H1 (cell line): ENCODE results near the gene DCAF8L2.
"Not testable (repeated sequence)": the region's sequence is repeated elsewhere in the genome, so short reads cannot be mapped to it uniquely, and the experiment has no call there.

ENCODE experiments used
- CTCF ChIP-seq, 3 experiments: IDR thresholded peaks; 1 replicate in 2 of 3; 2 replicates in 1 of 3; pipeline versions ENCODE4 v1.5.1 to v1.6.1; 2011; ENCODE audit warnings: low read length in 3 of 3, mild to moderate bottlenecking in 3 of 3, inconsistent platforms in 2 of 3, low read depth in 1 of 3, moderate library complexity in 1 of 3; ENCODE audit not compliant: insufficient read depth in 1 of 3; ENCODE audit errors: control extremely low read depth in 1 of 3
- EZH2 ChIP-seq: fragments of 200-600 bp; sonication (generic); IDR thresholded peaks from 2 replicates; pipeline ENCODE4 v1.7.1; 2012; ENCODE audit warnings: low read depth, mild to moderate bottlenecking, moderate library complexity, low read length, inconsistent platforms; ENCODE audit not compliant: severe bottlenecking
- HDAC6 ChIP-seq: IDR thresholded peaks from one replicate; pipeline ENCODE4 v1.7.1; 2012; ENCODE audit warnings: low read depth, mild to moderate bottlenecking, inconsistent platforms, low read length, moderate library complexity
- JUND ChIP-seq: IDR thresholded peaks from 2 replicates; pipeline ENCODE4 v1.6.1; 2011; ENCODE audit warnings: mild to moderate bottlenecking, improper control_type of control experiment, low read length
- MAX ChIP-seq: IDR thresholded peaks from 2 replicates; pipeline ENCODE4 v1.6.1; 2012; ENCODE audit warnings: inconsistent platforms
- POLR2A ChIP-seq, 2 experiments: IDR thresholded peaks; 1 replicate in 1 of 2; 2 replicates in 1 of 2; pipeline ENCODE4 v1.6.1; 2011; ENCODE audit warnings: low read depth in 2 of 2, low read length in 2 of 2, mild to moderate bottlenecking in 2 of 2; ENCODE audit errors: control extremely low read depth in 1 of 2
- RAD21 ChIP-seq, 2 experiments: IDR thresholded peaks in 1 of 2; conservative IDR thresholded peaks in 1 of 2; 2 replicates each; pipeline ENCODE4 v1.6.1; 2011; ENCODE audit warnings: low read depth in 2 of 2, low read length in 2 of 2, improper control_type of control experiment in 1 of 2, inconsistent platforms in 1 of 2, mild to moderate bottlenecking in 1 of 2, moderate library complexity in 1 of 2
- TCF12 ChIP-seq: IDR thresholded peaks from 2 replicates; pipeline ENCODE4 v1.6.1; 2011; ENCODE audit warnings: low read depth, mild to moderate bottlenecking, low read length
- YY1 ChIP-seq: IDR thresholded peaks from 2 replicates; pipeline ENCODE4 v1.6.1; 2011; ENCODE audit warnings: low read depth, mild to moderate bottlenecking, low read length

GRCh38 chrX:27743521-27743920 lies 153.4 kb downstream of the DCAF8L2 start:
- not testable (repeated sequence) for TF ChIP-seq POLR2A (IDR thresholded peaks at IDR 0.05; ENCODE audit: control extremely low read depth in 1 of 2, low read depth in 2 of 2, low read length in 2 of 2); HDAC6; YY1; RAD21 (IDR thresholded peaks at IDR 0.05 in 1 of 2, conservative IDR thresholded peaks at IDR 0.05 in 1 of 2; ENCODE audit: low read depth in 2 of 2, low read length in 2 of 2); CTCF (IDR thresholded peaks at IDR 0.05; ENCODE audit: control extremely low read depth in 1 of 3, insufficient read depth in 1 of 3, low read depth in 1 of 3, low read length in 3 of 3); TCF12; EZH2; MAX; JUND
